GM21737 (cell line): ENCODE measurements around the gene RNU7-1.

Source experiments
- ATAC-seq: cut with Tn5 transposase; IDR thresholded peaks from one replicate; pipeline ENCODE4 v1.9.1; 2021; ENCODE audit warnings: mild to moderate bottlenecking, moderate library complexity; ENCODE audit not compliant: unreplicated experiment

Gene RNU7-1

DNA sequence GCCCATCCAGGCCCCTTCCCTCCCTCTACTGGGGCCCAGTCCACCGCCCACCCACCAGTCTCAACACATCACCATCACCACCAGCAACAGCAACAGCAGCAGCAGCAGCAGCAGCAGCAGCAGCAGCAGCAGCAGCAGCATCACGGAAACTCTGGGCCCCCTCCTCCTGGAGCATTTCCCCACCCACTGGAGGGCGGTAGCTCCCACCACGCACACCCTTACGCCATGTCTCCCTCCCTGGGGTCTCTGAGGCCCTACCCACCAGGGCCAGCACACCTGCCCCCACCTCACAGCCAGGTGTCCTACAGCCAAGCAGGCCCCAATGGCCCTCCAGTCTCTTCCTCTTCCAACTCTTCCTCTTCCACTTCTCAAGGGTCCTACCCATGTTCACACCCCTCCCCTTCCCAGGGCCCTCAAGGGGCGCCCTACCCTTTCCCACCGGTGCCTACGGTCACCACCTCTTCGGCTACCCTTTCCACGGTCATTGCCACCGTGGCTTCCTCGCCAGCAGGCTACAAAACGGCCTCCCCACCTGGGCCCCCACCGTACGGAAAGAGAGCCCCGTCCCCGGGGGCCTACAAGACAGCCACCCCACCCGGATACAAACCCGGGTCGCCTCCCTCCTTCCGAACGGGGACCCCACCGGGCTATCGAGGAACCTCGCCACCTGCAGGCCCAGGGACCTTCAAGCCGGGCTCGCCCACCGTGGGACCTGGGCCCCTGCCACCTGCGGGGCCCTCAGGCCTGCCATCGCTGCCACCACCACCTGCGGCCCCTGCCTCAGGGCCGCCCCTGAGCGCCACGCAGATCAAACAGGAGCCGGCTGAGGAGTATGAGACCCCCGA lies 6.8 kb upstream of the RNU7-1 start:
- peak; percentile 5 for ATAC-seq

DNA sequence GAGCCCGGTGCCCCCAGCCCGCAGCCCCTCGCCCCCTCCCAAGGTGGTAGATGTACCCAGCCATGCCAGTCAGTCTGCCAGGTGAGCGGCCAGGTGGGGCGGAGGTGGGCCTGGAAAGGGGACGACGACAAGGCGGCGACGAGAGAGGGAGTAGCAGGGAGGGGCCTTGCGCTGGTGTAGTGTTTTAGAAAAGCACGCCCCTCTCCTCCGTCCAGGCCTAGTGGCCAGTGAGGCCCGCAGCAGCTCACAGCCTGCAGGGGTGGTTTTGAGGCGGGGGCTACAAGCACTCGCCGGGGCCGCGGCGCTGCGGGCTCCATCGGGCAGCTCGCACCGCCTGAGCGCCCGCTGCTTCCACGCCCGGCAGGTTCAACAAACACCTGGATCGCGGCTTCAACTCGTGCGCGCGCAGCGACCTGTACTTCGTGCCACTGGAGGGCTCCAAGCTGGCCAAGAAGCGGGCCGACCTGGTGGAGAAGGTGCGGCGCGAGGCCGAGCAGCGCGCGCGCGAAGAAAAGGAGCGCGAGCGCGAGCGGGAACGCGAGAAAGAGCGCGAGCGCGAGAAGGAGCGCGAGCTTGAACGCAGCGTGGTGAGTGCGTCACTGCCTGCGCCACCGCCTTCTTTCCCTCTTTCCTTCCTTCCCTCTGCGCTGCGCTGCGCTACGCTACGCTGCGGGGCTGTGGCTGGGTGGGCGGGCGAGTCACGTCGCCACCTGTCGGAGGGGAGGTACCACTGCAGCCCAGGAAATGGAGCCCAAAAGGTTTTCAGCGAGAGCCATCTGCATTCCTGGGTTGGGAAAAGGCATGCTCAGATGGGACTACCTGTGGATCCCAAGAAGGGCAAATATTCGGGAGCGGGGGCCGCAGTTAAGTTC lies 5.9 kb upstream of the RNU7-1 start:
- peak; percentile 76 for ATAC-seq

DNA sequence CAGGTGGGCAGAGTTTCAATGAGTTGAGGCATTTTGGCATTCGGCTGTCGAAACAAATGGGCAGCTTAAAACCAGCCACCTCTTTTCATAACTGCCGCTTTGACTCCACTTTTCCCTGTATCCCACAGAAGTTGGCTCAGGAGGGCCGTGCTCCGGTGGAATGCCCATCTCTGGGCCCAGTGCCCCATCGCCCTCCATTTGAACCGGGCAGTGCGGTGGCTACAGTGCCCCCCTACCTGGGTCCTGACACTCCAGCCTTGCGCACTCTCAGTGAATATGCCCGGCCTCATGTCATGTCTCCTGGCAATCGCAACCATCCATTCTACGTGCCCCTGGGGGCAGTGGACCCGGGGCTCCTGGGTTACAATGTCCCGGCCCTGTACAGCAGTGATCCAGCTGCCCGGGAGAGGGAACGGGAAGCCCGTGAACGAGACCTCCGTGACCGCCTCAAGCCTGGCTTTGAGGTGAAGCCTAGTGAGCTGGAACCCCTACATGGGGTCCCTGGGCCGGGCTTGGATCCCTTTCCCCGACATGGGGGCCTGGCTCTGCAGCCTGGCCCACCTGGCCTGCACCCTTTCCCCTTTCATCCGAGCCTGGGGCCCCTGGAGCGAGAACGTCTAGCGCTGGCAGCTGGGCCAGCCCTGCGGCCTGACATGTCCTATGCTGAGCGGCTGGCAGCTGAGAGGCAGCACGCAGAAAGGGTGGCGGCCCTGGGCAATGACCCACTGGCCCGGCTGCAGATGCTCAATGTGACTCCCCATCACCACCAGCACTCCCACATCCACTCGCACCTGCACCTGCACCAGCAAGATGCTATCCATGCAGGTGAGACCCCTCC lies 5.0 kb upstream of the RNU7-1 start:
- ATAC-seq = no peak

DNA sequence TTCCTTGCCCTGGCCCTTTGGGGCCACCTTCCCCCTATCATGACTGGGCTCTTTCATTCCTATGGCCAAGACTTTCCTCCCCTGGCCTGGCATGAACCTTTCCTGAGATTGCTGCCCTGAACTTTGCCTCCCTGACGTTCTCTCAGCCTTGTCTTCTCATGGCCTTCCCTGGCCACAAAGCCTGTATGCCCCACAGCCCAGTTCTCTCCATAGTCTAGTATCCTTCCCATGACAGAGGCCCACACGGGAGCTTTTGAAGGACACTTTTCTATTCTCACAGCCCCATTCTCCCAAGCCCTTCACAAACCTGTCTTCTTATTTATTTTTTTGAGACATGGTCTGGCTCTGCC lies 4.5 kb upstream of the RNU7-1 start:
- ATAC-seq = no peak

DNA sequence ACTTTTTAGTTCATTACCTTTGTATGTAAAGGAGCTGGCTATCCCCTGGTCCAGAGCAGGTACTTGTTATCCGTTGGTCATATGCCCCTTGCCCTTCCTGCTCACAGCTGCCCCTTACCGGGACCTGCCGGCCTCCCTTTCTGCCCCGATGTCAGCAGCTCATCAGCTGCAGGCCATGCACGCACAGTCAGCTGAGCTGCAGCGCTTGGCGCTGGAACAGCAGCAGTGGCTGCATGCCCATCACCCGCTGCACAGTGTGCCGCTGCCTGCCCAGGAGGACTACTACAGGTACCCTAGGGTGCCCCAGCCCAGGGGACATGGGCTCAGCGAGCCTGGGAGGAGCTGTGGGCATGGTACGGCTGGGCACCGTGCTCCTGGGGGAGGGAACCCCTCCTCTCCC lies 2.3 kb upstream of the RNU7-1 start:
- no peak for ATAC-seq

DNA sequence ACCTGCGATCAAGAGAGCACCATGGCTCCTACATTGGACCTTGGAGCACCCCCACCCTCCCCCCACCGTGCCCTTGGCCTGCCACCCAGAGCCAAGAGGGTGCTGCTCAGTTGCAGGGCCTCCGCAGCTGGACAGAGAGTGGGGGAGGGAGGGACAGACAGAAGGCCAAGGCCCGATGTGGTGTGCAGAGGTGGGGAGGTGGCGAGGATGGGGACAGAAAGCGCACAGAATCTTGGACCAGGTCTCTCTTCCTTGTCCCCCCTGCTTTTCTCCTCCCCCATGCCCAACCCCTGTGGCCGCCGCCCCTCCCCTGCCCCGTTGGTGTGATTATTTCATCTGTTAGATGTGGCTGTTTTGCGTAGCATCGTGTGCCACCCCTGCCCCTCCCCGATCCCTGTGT lies 1.8 kb upstream of the RNU7-1 start:
- ATAC-seq = no peak

DNA sequence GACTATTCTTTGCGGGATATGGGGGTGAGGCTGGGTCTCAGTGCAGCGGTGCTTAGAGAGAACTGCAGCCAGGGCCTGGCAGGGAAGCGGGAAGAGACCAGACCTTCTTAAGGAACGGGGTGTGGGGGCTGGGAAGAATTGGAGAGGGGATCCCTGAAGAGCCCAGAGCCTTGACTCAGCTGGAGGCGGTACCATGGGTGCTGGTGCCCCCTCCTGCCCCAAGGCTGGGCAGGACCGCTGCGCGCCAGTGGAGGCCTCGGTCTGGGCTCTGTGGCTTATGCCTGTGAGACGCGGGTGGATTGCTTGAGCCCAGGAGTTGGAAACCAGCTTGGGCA lies 1.3 kb upstream of the RNU7-1 start:
- no peak for ATAC-seq

DNA sequence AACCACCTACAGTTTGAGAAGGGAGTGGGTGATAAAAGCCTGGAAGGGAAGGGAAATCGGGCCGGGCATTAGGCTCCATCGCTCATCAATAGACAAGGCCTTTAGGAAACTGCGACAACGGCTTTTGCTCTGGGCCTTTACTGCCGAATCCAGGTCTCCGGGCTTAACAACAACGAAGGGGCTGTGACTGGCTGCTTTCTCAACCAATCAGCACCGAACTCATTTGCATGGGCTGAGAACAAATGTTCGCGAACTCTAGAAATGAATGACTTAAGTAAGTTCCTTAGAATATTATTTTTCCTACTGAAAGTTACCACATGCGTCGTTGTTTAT lies 261 bp upstream of the RNU7-1 start:
- peak; percentile 30 for ATAC-seq

DNA sequence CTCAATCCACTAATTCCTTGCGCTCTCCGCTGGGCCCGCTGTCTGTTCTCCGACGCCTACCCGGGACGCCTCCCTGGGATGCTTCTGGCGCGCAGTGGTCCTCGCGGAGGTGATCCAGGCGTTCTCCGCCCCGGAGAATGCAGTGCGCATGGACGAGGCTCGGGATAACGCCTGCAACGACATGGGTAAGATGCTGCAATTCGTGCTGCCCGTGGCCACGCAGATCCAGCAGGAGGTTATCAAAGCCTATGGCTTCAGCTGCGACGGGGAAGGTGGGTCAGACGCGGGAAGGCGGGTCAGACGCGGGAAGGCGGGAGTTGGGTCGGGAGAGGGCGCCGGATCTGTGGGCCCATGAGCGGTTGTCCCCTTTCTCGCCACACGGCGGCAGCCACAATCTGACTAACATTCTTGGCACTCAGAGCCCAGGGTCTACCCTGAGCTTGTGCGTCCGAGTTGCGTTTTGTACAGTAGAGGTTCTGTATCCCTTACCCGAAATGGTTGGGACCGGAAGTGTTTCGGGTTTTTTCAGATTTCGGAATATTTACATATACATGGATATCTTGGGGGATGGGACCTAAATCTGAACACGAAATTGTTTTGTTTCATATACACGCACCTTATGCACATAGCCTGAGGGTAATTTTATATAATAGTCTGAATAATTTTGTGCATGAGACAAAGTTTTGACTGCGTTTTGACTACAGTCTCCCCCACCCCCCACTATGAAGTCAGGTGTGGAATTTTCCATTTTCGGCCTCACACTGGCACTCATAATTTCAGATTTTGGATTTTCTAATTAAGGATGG lies 968 bp downstream of the RNU7-1 start:
- peak; percentile 33 for ATAC-seq

DNA sequence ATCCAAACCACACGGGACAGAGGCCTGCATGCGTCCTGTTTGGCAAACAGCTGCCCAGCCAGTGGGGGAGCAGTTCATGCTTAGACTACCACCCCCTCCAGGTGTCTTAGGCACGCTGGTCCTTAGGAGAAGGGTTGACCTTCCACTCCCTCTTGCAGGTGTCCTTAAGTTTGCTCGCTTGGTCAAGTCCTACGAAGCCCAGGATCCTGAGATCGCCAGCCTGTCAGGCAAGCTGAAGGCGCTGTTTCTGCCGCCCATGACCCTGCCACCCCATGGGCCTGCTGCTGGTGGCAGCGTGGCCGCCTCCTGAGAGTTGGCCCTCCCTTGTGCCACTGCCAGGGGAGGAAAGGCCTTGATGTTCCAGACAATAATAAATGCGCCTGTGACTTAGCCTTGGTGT lies 2.0 kb downstream of the RNU7-1 start:
- no peak for ATAC-seq

DNA sequence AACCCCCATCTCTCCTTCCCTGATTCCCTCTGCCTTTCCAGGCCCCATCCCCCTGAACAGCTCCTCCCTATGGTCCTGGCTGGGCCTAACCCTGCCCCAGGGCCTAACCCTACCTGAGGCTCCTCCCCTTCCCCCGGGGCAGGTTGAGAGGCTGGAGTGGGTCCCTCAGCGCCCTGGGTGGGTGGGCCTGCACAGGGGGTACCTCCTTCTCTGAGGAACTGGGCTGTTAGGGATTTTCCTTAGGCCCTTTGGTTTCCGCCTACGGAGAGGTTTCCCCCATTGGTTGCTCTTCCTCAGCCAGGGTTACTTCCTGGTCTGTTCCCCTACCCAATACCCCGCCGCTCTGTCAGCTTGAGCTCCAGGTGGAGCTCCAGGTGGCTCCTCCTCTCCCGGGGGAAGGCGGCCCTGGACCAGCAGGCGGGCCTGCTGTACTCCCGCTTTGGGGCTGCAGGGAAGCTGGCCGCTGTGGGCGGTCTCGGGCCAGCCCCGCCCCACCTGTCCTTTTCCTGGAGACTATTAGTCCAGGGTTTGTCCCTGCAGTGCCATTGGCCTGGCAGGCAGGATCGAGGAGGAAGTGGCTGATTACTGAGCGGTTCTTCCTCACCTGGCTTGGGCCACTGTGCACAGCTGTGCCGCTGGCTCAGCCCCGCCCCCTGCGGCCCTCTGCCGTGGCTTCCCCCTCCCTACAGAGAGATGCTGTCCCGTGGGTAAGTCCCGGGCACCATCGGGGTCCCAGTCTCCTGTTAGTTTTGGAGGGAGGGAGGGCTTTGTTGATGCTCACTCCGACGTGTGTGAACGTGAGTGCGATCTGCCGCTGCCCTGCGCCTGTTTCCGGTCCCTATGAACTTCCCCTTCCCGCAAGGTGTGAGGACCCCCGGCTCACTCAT lies 2.7 kb downstream of the RNU7-1 start:
- ATAC-seq = peak; percentile 25

DNA sequence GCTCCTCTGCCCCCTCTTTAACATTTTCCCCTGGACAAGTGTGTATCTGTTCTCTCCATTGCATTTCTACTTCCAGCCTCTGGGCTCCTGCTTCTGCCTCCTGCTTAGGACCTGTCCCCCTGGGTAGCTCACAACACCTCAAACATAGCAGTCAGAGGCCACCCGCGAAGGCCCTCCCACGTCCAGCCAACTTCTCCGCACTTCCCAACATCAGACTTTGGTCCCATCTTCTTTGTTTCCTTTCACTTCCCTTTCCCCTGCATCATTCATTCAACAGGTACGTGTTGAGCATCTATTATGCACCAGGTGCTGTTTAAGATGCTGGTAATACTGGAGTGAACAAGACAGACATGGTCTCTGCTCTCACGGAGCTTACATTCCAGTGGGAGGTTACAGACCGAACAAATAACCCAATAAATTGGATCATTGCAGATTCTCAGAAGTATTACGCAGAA lies 3.3 kb downstream of the RNU7-1 start:
- ATAC-seq = no peak

DNA sequence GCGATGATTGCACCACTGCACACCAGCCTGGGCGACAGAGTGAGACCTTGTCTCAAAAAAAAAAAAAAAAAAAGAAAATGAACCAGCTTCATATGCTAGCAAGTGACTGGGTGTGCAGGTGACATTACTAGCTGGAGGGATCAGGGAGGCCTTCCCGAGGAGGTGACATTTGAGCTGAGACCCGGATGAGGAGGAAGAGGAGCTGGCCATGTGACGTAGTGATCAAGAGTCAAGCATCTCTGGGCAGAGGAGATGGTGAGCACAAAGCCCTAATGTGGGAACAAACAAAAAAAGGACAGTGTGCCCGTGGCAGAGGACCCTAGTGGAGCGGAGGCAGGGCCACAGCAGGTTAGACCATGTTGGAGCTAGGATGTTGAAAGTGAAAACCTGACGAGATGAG lies 4.0 kb downstream of the RNU7-1 start:
- ATAC-seq = no peak

DNA sequence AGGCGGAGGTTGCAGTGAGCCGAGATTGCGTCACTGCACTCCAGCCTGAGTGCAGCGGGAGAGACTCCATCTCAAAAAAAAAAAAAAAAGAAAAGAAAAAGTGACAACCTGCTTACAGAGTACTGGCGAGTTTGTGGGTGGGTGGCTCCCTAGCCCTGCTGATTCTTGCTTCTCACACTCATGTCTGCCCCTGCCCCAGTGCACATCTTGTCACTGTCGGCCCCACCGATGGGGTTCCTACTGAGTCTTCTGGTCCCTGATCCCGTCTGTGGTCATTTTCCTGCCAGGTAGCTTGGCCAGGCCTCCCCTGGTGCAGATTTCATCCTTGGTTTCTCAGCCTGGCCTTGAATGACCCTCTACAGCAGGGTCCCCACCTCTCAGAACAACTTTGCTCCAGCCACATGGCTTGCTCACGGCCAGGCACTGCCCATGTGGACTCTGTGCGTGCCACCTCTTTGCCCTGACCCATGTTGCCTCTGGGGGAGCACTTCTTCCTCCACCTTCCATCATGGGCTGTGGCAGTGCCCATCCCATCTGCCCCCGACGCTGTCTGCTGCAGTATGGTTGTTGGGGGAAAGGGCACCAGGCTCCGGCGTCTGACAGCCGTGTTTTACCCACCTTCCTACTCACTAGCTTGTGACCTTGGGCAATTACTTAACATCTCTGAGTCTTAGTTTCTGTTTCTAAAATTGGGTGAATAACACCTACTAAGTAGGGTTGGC lies 5.4 kb downstream of the RNU7-1 start:
- ATAC-seq = no peak

DNA sequence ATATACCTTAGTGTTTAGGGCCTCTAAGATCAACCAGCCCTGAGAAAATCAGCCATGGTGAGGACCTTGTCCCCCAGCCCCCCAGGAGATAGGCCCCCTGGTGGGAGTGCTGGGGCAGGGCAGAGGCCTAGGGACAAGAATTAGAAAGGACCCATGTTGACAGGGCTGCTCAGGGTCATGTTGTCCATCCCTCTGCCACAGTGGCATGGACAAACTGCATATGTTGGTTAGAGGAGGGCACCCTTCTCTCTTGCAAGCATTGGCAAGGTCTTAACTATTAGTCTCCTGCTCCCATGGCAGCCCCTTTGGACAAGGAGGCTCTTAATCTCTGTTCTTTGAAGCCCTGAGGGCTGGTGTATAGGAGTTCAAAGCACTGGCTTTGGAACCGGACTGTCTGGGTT lies 6.8 kb downstream of the RNU7-1 start:
- no peak for ATAC-seq

DNA sequence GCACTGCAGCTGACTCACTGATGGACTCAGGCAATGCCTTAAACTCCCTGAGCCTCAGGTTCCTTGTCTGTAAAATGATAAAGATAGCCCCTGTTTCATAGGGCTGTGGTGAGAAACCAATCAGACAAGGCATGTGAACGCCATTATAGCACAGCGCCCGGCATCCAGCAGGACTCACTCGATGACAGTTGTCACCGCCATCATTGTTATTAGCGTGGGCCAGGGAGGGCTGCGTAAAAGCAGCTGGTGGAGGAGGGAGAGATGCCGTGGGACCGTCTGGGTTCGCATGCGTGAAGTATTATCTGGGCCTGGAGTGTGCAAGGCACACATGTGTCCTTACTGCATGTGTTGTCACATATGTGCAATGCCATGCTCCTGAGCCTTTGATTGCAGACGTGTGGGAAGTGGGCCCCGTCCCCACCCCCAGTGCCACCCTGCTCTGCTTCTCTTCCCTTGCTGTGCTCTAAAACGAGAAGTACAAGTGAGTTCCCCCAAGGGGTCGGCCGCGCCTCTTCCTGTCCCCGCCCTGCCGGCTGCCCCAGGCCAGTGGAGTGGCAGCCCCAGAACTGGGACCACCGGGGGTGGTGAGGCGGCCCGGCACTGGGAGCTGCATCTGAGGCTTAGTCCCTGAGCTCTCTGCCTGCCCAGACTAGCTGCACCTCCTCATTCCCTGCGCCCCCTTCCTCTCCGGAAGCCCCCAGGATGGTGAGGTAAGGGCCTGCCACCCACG lies 7.4 kb downstream of the RNU7-1 start, which contains the start of gene PTPN6:
PTPN6 (plus strand) TSS at position 546 of the 730 bp plus-strand sequence; CDS start at position 703, 157 bp downstream.
- no peak for ATAC-seq

DNA sequence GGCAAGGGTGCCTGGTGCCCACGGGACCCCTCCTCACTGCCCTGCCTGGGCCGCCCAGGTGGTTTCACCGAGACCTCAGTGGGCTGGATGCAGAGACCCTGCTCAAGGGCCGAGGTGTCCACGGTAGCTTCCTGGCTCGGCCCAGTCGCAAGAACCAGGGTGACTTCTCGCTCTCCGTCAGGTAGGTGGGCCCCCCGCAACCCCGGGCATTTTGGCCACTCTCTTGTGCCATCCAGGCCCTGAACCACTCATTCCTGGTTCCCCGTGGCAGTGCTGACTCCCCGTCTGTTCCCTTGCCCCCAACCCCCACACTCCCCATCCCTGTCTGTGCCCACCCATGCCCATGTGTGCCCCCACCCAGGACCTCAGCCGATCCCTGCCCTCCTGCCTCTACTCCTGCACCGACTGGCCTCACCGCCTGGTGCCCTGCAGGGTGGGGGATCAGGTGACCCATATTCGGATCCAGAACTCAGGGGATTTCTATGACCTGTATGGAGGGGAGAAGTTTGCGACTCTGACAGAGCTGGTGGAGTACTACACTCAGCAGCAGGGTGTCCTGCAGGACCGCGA lies 8.0 kb downstream of the RNU7-1 start:
- no peak for ATAC-seq
